HG03039 (cell line): ENCODE measurements around the gene MTA1.

Source experiments
- ATAC-seq: cut with Tn5 transposase; IDR thresholded peaks from one replicate; pipeline ENCODE4 v1.9.1; 2021; ENCODE audit warnings: mild to moderate bottlenecking, moderate library complexity; ENCODE audit not compliant: unreplicated experiment

MTA1 gene

GRCh38 chr14:105422695-105423487 is 3.3 kb downstream of the MTA1 start:
- no peak for ATAC-seq

GRCh38 chr14:105423488-105424195 is 4.0 kb downstream of the MTA1 start:
- ATAC-seq, result no peak

GRCh38 chr14:105424861-105425260 is 5.2 kb downstream of the MTA1 start:
- no peak for ATAC-seq

GRCh38 chr14:105425823-105426247 is 6.2 kb downstream of the MTA1 start:
- no peak for ATAC-seq

- ATAC-seq, result no peak
Measured at GRCh38 chr14:105426416-105427130, 6.9 kb downstream of the MTA1 start.

GRCh38 chr14:105427412-105427811 is 7.8 kb downstream of the MTA1 start:
- ATAC-seq, result no peak

GRCh38 chr14:105427936-105428485 is 8.4 kb downstream of the MTA1 start:
- no peak for ATAC-seq

- ATAC-seq, result no peak
Measured at GRCh38 chr14:105430042-105430441, 10.4 kb downstream of the MTA1 start.

- no peak for ATAC-seq
Measured at GRCh38 chr14:105430565-105430964, 10.9 kb downstream of the MTA1 start.

GRCh38 chr14:105431256-105431655 is 11.6 kb downstream of the MTA1 start:
- no peak for ATAC-seq

GRCh38 chr14:105432657-105433056 is 13.0 kb downstream of the MTA1 start:
- ATAC-seq, result no peak

- no peak for ATAC-seq
Measured at GRCh38 chr14:105433161-105433605, 13.6 kb downstream of the MTA1 start.

- ATAC-seq, result no peak
Measured at GRCh38 chr14:105436402-105436801, 16.8 kb downstream of the MTA1 start.

GRCh38 chr14:105436891-105437722 is 17.5 kb downstream of the MTA1 start:
- no peak for ATAC-seq

- ATAC-seq, result no peak
Measured at GRCh38 chr14:105437723-105438500, 18.3 kb downstream of the MTA1 start.

- no peak for ATAC-seq
Measured at GRCh38 chr14:105439179-105439578, 19.6 kb downstream of the MTA1 start.

- ATAC-seq, result no peak
Measured at GRCh38 chr14:105439710-105440553, 20.3 kb downstream of the MTA1 start.

- ATAC-seq, result no peak
Measured at GRCh38 chr14:105440554-105440900, 20.9 kb downstream of the MTA1 start.

- ATAC-seq, result no peak
Measured at GRCh38 chr14:105440992-105441391, 21.4 kb downstream of the MTA1 start.
